GM12875 (cell line): Measurements from ENCODE around the gene WDR17.

Experiments used
- H3K4me3 ChIP-seq: one replicate; pipeline ENCODE4 v1.5.1; 2011; ENCODE audit warnings: low read depth, low read length, control low read depth
- TF ChIP-seq, protein P1 (sequence below): IDR thresholded peaks from 2 replicates; pipeline ENCODE4 v1.5.1; 2011; ENCODE audit warnings: low read depth, mild to moderate bottlenecking, control low read depth, inconsistent platforms, low read length, moderate library complexity, borderline replicate concordance; ENCODE audit not compliant: insufficient read depth

Gene WDR17

DNA sequence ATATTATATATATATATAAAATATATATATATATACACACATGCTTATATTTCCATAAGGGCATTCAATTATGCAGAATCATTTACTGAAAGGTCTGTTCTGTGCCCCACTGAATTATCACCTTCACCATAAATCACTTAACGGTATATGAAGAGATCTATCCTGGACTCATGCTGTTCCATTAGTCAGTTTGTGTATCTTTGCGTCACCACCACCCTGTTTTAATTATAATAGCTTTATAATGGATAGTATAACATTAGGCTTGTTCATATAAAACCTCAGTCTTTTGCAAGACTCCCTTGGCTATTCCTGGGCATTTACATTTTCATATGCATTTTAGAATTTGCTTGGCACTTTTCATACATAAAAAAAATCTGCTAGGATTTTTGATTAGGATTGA lies 19.1 kb downstream of the WDR17 start:
- H3K4me3 ChIP-seq = no peak overlapping the region
- TF ChIP-seq, protein P1, sequence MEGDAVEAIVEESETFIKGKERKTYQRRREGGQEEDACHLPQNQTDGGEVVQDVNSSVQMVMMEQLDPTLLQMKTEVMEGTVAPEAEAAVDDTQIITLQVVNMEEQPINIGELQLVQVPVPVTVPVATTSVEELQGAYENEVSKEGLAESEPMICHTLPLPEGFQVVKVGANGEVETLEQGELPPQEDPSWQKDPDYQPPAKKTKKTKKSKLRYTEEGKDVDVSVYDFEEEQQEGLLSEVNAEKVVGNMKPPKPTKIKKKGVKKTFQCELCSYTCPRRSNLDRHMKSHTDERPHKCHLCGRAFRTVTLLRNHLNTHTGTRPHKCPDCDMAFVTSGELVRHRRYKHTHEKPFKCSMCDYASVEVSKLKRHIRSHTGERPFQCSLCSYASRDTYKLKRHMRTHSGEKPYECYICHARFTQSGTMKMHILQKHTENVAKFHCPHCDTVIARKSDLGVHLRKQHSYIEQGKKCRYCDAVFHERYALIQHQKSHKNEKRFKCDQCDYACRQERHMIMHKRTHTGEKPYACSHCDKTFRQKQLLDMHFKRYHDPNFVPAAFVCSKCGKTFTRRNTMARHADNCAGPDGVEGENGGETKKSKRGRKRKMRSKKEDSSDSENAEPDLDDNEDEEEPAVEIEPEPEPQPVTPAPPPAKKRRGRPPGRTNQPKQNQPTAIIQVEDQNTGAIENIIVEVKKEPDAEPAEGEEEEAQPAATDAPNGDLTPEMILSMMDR = no peak

DNA sequence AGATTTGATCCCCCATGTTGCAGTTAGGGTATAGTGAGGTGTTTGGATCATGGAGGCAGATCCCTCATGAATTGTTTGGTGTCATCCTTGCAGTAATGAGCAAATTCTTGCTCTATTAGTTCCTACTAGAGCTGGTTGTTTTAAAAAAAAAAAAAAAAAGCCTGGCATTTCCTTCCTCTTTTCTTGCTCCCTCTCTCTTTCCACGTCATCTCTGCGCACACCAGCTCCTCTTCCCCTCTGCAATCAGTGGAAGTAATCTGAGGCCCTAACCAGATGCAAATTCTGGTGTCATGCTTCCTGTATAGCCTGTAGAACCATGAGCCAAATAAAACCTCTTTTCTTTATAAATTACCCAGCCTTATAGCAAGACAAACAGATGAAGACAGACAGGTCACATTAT lies 24.5 kb downstream of the WDR17 start:
- TF ChIP-seq, protein P1 = no peak
- no peak overlapping the region for H3K4me3 ChIP-seq

DNA sequence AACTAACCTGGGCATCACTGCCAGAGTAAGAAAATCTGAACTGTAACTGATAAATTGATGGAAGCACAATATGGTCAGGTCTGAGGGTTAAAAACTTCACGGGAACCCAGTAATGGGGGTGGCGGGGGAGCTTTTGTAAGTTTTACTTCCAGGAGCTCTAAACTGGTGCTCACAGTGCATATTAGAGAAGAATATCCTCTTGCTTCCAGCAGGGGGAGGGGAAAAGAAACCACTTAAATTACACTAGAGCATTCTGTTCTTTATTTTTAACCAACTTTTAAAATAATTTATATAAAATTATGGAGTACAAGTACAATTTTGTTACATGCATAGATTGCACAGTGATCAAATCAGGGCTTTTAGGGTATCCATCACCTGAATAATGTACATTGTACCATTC lies 33.7 kb downstream of the WDR17 start:
- TF ChIP-seq, protein P1 = no peak
- no peak overlapping the region for H3K4me3 ChIP-seq

DNA sequence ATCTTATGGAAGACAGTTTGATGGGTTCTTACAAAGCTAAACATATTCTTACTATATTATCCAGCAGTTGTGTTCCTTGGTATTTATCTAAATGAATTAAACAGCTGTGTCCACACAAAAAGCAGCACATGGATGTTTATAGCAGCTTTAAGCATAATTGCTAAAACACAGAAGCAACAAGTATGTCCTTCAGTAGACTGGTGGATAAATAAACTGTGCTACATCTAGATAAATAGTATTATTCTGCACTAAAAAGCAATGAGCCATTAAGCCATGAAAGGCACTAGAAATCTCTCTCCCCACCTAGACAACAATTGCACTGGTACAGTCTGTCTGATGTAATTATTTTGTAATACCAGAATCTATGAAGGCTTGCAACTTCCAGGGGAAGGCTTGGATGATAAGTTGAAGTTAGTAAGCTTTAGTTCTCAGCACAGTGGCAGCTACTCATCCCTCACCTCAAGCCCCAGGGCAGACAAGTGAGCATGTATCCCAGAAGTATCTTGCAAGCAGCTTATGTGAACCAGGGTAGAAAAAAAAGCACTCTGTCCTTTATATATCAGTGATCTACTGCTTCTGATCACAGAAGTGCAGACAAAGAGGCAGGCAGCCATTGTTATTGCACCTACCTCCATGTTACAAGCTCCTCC lies 36.9 kb downstream of the WDR17 start:
- H3K4me3 ChIP-seq = no peak overlapping the region
- TF ChIP-seq, protein P1 = no peak

DNA sequence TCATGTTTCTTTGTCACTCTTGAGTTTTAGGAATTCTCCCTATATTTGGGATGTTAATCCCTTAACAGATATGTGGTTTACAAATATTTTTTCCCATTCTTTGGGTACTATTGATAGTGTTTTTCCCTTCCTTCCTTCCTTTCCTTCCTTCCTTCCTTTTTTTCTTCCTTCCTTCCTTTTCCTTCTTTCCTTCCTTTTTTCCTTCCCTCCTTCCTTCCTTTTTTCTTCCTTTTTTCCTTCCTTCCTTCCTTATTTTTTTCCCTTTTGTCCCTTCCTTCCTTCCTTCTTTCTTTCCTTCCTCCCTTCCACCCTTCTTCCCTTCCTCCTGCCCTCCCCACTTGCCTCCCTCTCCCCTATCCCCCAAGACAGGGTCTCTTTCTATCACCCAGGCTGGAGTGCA lies 42.1 kb downstream of the WDR17 start:
- TF ChIP-seq, protein P1 = no peak
- H3K4me3 ChIP-seq = no peak overlapping the region

DNA sequence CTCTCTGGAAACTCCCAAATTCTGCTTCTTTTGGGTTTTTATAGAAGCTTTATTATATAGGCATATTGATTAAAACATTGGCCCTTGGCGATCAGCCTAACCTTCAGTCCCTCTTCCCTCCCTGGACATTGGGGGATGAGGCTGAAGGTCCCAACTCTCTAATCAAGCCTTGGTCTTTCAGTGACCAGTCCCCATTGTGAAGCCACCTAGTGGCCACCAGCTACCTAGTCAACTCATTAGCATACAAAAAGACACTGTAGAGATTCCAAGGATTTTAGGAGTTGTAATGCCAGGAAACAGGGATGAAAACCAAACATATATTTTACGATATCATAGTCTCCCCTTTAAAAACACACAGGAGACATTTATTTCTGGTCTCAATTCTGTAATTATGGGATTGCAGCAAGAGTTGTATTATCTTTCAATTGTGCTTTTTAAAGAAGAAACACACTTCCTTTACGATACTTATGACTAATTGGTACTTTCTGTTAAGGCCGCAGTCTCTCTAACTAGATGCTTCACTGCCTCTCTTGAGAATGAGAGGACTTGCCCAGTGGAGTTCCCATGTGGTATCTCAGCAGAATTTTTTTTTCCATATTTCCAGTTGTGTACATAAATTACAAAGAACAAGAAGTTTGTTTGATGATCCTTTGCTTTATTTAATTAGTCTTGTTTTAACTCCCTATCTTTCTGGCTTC lies 58.2 kb downstream of the WDR17 start:
- TF ChIP-seq, protein P1 = peak; percentile 69

DNA sequence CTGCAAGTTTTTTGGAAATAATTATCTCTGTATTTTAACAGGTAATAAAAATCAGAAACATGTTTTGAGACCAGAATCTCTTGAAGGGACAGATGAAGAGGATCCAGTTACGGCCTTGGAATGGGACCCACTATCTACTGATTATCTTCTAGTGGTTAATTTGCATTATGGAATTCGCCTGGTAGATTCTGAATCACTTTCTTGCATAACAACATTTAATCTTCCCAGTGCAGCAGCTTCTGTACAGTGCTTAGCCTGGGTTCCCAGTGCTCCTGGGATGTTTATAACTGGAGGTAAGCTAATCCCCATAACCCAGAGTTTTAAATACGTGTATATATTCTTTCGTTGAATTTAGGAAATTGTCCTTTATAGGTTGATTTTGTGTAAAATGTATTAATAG lies 59.4 kb downstream of the WDR17 start:
- TF ChIP-seq, protein P1 = no peak
- H3K4me3 ChIP-seq = no peak overlapping the region

More for the DNA sequence above, 58.2 kb downstream of the WDR17 start:
- H3K4me3 ChIP-seq = no peak overlapping the region
